ELF-1 (cell line): Measurements from ENCODE around the gene MX2.

Source experiments
- DNase-seq: peaks from one replicate; pipeline ENCODE4 v3.0.0-alpha.2; 2016; ENCODE audit warnings: low read depth, low spot score

MX2 gene

DNA sequence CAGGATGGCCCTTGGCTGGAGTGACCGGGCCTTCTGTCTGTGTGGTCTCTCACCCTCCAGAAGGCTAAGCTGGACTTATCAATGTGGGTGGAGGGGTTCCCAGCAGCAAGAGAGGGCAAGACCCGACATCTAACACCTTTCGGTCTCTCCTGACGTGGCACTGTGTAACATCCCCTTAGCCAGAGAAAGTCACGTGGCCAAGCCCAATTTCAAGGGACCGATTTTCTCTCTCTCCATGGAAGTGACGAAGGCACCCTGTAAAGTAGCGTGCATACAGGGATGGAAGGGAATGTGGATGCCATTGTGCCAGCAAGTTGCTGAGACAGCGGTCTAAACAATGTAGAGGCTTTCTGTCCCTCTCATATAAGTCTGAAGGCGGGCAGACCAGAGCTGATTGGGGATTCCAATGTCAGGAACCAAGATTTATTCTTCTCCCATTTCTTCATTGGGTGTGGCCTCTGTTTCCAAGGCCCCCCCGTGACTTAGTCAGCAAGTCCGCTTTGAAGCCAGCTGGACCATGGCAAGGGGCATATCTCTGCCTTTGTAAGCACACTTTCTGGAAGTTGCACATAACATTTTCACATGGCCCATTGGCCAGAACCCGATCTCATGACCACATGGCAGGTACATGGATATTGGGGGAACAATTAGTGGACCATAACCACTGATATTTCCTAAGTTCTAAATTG, 76.7 kb downstream of the MX2 start:
- no peak for DNase-seq

DNA sequence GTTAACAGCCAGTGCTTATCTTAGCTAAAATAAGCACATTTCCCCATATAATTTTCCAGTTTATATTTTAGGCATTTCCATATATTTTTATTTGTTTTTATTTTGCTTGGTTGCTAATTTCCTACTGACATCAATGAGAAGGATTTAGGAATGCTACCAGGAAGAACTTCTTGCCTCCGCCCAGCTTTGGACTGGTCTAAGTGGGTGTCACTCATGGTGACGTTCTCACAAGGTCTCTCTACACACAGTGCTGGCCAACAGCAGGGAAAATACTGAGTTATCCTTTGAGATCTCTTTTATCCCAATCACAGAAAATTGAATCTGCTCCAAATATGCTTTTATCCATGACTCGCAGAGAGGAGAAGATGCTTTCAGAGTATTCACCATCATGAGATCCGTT, 77.4 kb downstream of the MX2 start:
- no peak for DNase-seq

DNA sequence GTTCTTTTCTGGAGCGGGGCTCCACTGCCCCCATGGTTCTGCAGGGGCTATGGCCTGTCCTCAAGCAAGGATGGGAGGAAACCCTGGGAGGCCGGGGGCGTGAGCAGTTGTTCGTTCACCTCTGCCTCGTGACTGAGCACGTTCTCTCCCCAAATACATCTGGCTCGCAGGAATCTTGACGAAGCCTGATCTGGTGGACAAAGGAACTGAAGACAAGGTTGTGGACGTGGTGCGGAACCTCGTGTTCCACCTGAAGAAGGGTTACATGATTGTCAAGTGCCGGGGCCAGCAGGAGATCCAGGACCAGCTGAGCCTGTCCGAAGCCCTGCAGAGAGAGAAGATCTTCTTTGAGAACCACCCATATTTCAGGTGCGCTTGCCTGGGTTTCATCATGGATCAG, 79.7 kb downstream of the MX2 start:
- no peak for DNase-seq

DNA sequence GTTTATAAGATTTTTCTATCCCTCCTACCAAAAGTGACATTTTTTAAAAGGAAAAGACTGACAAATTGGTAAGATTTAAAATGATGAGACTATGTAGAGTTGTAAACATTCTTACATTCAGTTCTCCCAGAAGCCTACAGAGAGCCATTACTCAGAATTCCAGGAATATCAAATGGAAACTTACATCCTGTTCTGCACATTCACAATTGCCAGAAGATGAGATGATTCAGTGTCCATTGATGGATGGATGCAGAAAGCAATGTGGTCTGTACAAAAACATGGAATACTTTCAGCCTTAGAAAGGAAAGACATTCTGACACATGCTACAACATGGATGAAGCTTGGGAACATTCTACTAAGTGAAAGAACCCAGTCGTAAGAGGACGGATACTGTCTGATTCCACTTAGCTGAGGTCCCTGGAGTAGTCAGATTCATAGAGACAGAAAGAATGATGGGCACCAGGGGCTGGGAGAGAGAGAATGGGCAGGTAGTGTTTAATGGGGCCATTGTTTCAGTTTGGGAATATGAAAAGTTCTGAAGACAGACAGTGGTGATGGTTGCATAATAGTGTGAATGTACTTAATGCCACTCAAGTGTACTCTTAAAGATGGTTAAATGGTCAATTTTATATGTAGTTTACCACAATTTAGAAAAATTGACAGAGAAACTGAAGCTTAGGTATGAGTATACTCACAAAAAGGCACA, 80.8 kb downstream of the MX2 start:
- no peak for DNase-seq

DNA sequence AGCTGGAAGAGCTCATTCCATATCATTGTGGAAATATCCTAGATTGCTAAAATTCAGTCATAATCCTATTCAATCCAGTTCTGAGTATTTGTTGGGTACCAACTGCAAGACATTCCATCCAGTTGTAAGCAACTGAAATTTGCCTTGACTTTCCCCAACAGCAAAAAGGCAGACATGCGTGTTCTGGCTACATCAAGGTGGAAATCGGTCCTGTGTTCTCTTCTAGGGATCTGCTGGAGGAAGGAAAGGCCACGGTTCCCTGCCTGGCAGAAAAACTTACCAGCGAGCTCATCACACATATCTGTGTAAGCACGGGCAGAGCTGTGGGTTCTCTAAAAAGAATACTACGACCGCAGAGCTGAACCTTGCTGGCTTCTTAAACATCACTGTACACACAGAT, 81.7 kb downstream of the MX2 start:
- no peak for DNase-seq

DNA sequence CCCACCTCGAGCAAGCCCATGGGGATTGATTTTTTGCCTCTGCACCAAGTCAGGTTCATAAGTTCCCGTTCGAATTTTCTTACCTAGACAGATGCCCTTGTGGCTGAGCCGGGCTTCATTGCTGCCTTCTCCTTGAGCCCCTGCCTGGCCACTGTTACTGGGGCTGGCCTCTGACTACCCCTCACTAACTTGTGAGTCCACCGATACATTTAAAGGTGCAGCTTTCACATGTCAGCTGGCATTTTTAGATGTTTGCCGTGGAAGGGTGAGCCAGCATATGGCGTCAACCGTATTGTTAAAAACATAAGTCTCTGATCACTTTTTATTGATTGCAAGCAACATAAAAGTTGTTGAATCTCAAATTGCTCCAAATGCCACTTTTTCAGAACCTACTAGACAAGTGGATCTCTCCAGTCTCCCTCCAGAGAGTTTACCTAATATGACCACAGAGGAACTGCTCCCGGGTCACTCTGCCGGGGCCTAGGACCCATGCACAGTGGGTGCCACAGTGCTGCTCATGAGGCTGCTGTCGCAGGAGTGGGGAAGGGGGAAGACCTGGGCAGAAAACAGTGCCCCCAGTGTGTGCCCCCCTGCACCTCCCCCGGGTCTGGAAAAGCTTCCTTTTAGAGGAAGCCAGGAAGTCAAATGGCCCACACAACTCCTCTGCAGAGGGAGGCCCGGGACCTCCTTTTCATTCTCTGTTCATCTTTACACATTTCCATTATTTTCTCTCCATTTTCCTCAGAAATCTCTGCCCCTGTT, 83.1 kb downstream of the MX2 start:
- DNase-seq, result no peak

DNA sequence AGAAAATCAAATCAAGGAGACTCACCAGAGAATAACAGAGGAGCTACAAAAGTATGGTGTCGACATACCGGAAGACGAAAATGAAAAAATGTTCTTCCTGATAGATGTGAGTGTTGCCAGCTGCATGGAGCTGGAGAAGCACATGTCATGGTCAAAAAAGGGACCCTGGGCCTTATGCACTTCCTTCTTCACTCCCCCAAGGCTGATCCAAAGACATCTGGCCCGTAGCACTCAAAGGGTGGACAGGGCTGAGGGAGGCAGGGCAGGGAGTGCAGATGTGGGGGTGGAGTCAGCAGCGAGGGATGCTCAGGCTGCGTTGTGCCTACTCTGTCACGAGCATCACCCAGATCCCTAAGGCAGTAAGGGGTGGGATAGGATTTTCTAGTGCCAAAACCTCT, 83.6 kb downstream of the MX2 start:
- no peak for DNase-seq

DNA sequence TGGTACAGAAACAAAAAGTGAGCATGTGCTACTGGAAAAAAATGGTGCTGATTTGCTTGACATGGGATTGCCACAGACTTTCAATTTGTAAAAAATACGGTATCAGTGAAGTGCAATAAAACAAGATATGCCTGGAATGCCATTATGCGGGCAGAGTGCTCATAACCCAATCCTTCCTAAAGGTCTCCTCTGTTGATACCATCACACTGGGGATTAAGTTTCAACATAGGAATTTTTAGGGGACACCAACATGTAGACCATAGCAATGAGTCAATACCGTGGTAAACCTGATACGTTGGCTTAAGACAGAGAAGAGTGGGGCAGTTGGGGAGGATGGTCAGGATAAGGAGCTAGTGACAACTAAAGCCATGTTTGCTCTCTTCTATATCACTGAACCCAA, 84.8 kb downstream of the MX2 start:
- no peak for DNase-seq

DNA sequence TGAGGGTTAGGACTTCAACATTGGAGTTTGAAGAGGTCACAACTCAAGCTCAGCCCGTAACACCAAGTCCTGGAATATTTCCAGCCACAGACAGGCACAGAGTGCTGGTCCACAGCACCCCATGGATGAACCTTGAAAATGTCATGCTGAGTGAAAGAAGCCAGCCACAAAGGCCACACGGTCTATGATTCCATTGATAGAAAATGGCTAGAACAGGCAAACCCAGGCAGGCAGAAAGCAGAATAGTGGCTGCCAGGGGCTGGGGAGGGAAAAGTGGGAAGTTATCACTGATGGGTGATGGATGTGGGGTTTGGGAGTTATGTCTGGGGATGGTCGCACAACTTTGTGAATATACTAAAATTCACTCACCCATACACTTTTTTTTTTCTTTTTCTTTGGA, 85.5 kb downstream of the MX2 start:
- no peak for DNase-seq

DNA sequence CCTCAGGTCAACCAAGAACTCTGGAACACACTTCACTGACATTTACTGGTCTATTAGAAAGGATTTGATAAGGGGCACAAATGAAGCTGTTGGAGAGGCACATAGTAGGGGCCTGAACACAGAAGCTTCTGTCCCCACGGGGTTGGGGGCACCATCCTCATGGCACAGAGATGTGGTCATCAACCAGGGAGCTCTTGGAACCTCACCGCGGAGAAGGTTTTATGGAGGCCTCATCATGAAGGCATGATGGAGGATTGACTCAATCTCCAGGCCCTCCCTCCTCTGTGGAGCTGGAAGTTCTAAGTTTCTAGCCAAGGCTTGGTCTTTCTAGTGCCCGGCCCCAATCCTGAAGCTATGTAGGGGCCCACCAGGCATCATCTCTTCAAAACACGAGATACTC, 87.8 kb downstream of the MX2 start:
- no peak for DNase-seq

DNA sequence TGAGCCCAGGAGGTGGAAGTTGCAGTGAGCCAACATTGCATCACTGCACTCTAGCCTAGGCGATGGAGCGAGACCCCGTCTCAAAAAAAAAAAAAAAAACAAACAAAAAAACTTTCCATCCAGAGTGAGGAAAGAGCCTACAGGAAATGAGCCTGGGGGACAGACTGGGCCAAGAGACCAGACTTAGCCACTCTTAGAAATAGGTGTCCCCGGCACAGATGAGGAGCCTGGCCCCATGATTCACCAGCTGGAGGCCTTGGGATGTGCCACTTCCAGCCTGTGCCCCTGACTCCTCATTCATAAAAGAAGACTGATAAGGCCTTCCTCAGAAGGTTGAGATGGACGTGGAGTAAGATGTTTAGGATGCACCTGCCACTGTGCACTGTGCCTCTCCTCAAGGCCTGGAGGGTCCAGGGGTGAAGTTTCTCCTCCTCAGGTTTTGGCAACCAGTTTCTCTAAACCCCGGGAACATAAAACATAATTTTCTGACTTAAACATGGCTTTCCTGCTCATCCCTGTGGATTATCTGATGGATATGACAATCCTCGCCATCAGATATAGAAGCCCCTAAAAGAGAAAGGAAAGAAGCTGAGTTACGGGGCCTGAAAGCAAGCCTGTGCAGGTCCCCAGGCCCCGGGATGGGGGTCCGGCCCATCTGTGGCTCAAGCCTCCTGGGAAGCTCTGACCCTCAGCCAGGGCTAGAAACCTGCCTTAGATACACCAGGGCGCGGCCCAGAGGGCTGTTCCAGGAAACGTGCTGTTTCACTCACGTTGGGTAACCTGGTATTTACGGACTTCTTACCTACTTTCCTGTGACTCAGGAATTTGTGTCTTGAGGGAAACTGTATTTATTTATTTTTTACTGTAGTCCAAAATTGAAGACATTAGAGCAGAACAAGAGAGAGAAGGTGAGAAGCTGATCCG, 90.2 kb downstream of the MX2 start:
- DNase-seq, result no peak

DNA sequence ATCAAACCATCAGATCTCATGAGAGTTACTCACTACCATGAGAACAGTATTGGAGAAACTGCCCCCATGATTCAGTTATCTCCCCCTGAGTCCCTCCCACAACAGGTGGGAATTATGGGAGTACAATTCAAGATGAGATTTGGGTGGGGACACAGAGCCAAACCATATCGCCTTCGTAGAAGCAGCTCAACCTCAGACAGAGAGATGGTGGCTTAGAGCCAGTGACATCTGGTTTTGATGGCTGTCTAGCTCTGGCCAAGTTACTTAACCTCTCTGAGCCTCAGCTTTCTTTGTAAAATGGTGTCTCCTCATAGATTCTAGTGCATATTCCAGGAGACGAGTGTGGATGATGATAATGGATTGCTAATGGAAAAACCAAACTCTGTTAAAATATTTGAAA, 91.4 kb downstream of the MX2 start:
- no peak for DNase-seq

DNA sequence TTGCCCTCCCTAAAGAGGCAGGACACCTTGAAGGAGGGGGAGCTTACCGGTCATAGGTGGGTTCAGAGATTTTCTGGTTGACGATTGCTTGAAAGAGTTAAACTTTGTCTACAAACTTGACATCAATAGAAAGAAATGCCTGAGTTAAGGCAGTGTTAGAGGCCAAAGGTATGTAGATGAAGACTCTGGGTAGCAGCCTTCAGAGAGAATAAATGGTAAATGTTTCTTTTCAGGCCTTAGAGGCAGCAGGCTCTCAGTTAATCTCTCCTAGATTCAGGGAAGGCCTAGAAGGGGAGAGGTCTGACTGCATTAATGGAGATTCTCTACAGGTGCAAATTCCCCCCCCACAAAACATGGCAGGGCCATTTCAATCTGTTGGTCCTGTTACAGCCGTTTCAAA, 91.9 kb downstream of the MX2 start:
- no peak for DNase-seq

DNA sequence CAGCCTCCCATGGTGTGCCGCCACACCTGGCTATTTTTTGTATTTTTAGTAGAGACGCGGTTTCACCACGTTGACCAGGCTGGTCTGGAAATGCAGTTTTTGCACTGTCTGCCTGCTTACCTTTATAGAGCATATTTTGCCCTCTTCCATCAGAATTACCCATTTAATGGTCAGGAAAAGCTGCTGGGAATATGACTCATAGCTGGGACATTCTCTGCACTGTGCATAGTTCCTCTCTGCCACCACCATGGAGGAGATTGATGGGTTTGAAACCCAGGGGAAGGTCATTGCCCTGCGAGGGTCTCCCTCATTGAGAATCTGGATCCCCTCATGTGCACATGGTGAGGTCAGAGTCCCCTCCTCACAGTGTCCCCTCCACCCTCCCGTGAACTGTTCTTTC, 96.3 kb downstream of the MX2 start:
- no peak for DNase-seq

DNA sequence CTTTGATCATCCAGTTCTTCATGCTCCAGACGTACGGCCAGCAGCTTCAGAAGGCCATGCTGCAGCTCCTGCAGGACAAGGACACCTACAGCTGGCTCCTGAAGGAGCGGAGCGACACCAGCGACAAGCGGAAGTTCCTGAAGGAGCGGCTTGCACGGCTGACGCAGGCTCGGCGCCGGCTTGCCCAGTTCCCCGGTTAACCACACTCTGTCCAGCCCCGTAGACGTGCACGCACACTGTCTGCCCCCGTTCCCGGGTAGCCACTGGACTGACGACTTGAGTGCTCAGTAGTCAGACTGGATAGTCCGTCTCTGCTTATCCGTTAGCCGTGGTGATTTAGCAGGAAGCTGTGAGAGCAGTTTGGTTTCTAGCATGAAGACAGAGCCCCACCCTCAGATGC, 96.7 kb downstream of the MX2 start:
- no peak for DNase-seq
